HFFc6 (cell line): ENCODE results near the gene RASGRP2. TPM values are rescaled to one million over a fixed set of nuclear protein-coding genes. Genes with fewer than 3 reads are reported as not detected.
A peak's percentile ranks its signal among the peaks of the same experiment; 100 is the strongest.

Experiments used
- DNase-seq: peaks from one replicate; pipeline ENCODE4 v3.0.0-alpha.2; 2018
- H3K27ac Mint-ChIP-seq: 2 replicates; pipeline ENCODE4 v1.8.0; 2020; ENCODE audit warnings: mild to moderate bottlenecking, mixed read lengths
- H3K27me3 Mint-ChIP-seq: 2 replicates; pipeline ENCODE4 v1.8.0; 2021; ENCODE audit warnings: mild to moderate bottlenecking, moderate library complexity, mixed read lengths; ENCODE audit not compliant: insufficient read depth
- H3K36me3 Mint-ChIP-seq: 2 replicates; pipeline ENCODE4 v1.8.0; 2021; ENCODE audit warnings: low read depth, mixed read lengths
- H3K4me1 Mint-ChIP-seq: 2 replicates; pipeline ENCODE4 v1.8.0; 2020; ENCODE audit warnings: low read depth, mixed read lengths
- H3K4me3 Mint-ChIP-seq: 2 replicates; pipeline ENCODE4 v1.8.0; 2020; ENCODE audit warnings: mild to moderate bottlenecking, moderate library complexity, mixed read lengths
- H3K9me3 Mint-ChIP-seq: 2 replicates; pipeline ENCODE4 v1.8.0; 2020; ENCODE audit warnings: mild to moderate bottlenecking, mixed read lengths
- CTCF ChIP-seq: fragments of 200-600 bp; sonication (generic); IDR thresholded peaks from 2 replicates; pipeline ENCODE4 v1.5.0; 2021; ENCODE audit warnings: antibody characterized with exemption, mild to moderate bottlenecking
- total RNA-seq, 6 experiments: library from RNA; stranded (reverse); fragmentation: NEBNext Ultra II Directional; extraction: Animal tissue kit (Norgen Biotek cat#: 25700); gene quantifications; 2 replicates in 1 of 6; 3 replicates in 5 of 6; pipeline ENCODE4 v1.2.3, GENCODE V29; 2021

The RASGRP2 gene
- total RNA-seq, 6 experiments from 2014 or later: 0.43 to 0.68 (median 0.48) TPM; not detected in 2

DNA sequence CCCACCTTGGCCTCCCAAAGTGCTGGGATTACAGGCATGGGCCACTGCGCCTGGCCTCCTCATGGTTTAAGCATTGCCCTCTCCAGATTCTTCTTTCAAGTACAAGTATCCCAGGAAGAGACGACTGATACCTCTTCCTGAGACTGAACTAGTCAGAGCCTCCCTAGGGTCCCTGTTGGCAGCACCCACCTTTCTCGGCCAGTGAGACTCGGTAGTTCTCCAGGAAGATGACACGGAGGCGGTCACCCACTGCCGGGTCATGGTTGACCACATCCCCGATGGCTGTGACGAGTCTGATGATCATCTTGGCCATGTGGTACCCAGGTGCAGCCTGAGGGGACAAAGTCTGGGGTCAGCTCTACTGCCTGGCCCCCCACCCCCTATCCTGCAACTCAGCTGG, 7.2 kb upstream of the RASGRP2 start:
- Mint-ChIP-seq H3K27me3 (peaks cover 2% of the 10 kb centered on the region), H3K27ac (no peak overlapping the region), H3K4me1 (peaks cover 13% of the 10 kb centered on the region), H3K4me3 (no peak overlapping the region), H3K9me3 (no peaks in the 10 kb centered on the region), H3K36me3 (no peaks in the 10 kb centered on the region)
- TF ChIP-seq CTCF: no peak
- no peak for DNase-seq

DNA sequence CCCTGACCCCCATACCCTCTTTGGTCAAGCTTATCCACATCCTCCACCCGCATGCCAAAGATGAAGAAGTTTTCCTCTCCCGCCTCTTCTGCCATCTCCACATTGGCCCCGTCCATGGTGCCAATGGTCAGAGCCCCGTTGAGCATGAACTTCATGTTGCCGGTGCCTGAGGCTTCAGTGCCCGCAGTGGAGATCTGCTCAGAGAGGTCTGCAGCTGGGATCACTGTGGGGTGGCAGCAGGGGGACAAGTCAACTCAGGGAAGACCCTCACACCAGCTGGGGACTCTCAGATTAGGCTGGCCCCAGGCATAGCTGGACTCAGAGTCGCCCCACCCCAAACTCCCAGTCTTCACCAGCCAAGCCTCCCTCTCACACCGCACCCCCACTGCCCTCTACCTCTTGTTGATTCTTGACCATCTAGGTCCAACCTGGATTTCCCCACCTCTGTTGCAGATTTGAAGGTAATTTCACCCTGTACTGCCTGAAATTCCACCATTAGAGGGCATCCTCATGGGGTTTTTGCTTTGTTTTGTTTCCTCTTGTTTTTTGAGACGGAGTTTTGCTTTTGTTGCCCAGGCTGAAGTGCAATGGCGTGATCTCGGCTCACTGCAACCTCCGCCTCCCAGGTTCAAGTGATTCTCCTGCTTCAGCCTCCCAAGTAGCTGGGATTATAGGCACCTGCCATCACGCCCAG, 6.6 kb upstream of the RASGRP2 start:
- Mint-ChIP-seq H3K4me3 (no peak overlapping the region), H3K9me3 (no peaks in the 10 kb centered on the region), H3K36me3 (no peaks in the 10 kb centered on the region), H3K27me3 (peaks cover 2% of the 10 kb centered on the region), H3K4me1 (peaks cover 13% of the 10 kb centered on the region), H3K27ac (no peak overlapping the region)
- DNase-seq: no peak
- peak; percentile 40; the same call in 1 of the 2 replicates for TF ChIP-seq CTCF

DNA sequence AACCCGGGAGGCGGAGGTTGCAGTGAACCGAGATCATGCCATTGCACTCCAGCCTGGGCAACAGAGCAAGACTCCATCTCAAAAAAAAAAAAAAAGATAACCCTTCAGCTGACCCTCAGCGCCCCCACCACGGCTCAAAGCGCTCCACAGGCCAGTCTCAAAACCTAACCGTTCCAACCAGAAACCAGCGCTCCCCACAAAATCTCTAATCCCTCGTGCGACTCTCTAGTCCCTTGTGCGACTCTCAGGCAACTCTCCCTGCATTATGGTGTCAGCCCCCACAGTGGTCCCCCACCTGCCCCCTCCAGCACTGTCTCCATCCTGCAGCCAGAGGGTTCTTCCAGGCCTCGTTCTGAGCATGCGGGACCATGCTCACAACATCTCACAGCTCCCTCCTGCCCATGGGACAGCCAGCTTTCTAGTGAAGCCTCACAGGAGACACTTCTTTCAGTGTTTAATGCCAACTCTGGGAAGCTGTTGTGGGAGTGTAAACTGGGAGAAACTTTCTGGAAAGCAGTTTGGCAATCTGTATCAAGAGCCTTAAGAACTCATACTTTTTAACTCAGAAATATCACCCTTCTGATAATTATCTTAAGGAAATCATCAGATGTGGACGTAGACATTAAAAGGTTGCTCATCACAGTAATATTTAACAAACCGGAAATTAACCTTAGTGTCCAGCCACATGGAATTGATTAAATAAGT, 4.2 kb upstream of the RASGRP2 start:
- H3K4me1 Mint-ChIP-seq: peaks cover 20% of the 10 kb centered on the region
- peak; percentile 75 for DNase-seq
- H3K9me3 Mint-ChIP-seq: no peaks in the 10 kb centered on the region
- TF ChIP-seq CTCF: no peak
- H3K27me3 Mint-ChIP-seq: peaks cover 10% of the 10 kb centered on the region
- peak overlapping the region; percentile 18; the same call in 1 of the 2 replicates for H3K4me3 Mint-ChIP-seq
- peak overlapping the region; percentile 75 for H3K27ac Mint-ChIP-seq
- no peaks in the 10 kb centered on the region for H3K36me3 Mint-ChIP-seq

DNA sequence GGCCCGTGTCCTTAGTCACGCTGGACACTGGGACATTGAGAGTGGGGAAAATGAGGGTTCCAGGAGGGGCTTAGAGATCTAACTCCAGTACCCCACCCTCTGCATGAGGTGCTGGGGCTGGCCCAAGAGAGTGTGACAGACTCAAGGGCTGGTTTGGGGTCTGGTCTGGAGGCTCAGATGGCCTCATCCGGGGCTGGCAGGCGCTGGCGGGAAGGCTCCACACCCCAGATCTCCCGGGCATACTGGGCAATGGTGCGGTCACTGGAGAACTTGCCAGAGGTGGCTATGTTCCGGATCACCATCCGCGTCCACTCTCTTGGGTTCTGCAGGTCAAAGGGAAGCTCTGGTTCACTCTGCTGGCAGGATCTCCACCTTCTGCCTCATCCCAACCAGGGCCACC, 2.5 kb upstream of the RASGRP2 start:
- Mint-ChIP-seq H3K4me3 (no peak overlapping the region), H3K27ac (no peak overlapping the region), H3K4me1 (peaks cover 20% of the 10 kb centered on the region), H3K9me3 (no peaks in the 10 kb centered on the region), H3K27me3 (peaks cover 17% of the 10 kb centered on the region), H3K36me3 (no peaks in the 10 kb centered on the region)
- TF ChIP-seq CTCF: no peak
- DNase-seq: no peak

DNA sequence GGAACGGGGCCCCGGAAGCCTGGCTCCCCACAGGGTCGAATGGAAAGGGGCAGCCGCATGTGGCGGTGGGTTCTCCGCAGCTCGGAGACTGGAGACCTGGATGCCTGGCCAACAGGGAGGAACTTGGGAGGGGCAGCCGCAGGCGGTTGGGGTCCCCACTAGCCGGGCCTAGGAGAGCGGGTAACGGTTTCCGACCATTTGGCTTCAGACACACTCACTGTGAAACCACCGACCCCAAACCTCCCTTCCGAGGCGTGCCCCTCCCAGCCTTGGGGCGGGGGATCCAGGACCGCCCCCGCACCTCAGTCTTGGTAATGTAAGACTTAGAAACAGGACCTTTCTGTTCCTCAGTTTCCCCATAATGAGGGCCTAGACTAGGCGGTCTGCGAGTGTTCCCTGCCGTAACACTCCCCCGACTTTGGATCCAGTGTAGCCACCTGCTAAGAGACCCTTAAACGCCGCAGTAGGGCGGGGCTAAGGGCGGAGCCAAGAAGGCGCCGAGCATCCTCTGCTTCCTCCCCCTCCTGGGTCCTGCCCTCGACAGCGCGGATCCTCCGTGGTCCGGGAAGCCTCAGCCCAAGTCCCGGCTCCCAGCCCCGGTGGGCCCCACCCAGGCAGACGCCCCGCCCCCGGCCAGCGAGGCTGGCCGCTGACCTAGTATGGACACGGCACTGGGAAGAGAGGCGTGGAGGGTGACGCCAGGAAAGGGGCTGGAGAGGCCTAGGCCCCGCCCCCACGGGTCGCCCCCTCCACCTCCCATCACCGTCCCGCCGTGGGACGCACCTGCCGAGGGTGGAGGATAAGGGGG, 1.8 kb upstream of the RASGRP2 start:
- peaks cover 22% of the 10 kb centered on the region for H3K27me3 Mint-ChIP-seq
- peaks cover 20% of the 10 kb centered on the region for H3K4me1 Mint-ChIP-seq
- DNase-seq: no peak
- no peak overlapping the region for H3K27ac Mint-ChIP-seq
- no peak for TF ChIP-seq CTCF
- H3K9me3 Mint-ChIP-seq: no peaks in the 10 kb centered on the region
- peak overlapping the region; percentile 70 for H3K4me3 Mint-ChIP-seq
- no peaks in the 10 kb centered on the region for H3K36me3 Mint-ChIP-seq
